NCI-H2107 treated with DMSO at 0.1 percent for 48 hours (cell line): ENCODE results near the gene C9orf43.
"Not testable (repeated sequence)": the region's sequence is repeated elsewhere in the genome, so short reads cannot be mapped to it uniquely, and the experiment has no call there.

Source experiments
- DNase-seq: peaks from one replicate; lab custom pipeline; 2025; ENCODE audit not compliant: unreplicated experiment; lab: John Stamatoyannopoulos, UW

The C9orf43 gene

GRCh38 chr9:113410207-113410864, at the start of gene C9orf43, which contains the start of gene POLE3:
C9orf43 (plus strand) TSS chr9:113410747; CDS start chr9:113413494, 2,747 bp downstream.
POLE3 (minus strand) TSS chr9:113410675; CDS start chr9:113410293, 382 bp downstream.
- DNase-seq: peak; percentile 88

DNA sequence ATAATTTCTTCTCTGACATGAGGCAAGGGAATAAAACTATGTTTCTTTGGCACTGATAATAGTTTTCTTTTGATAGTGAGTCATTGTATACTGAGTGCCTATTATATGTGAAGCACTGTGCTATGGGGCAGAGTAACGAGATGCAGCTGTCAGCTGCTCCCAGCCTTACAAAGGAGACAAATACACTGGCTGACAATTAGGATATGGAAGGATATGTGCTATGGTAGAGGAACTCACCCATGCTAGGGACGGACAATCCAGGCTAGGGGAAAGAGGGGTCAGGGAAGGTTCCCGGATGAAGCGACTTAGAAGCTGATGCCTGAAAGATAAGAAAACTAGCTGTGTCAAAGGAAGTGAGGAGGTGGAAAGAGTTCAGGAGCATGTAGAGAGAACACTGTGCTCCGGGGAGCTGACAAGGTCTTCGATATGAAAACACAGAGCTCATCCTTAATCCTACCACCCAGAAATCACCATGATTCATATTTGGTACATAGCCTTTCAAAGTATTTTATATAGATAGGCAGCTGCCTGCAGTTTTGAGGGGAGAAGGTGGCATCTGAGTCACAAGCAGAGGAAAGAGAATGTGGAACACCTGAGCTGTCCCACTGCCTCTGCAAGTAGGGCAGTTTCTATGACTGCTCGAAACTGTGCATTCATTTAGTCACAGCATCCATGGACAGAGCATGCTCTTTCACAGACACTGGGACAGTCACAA, 49.1 kb upstream of the C9orf43 start:
- DNase-seq: no peak

DNA sequence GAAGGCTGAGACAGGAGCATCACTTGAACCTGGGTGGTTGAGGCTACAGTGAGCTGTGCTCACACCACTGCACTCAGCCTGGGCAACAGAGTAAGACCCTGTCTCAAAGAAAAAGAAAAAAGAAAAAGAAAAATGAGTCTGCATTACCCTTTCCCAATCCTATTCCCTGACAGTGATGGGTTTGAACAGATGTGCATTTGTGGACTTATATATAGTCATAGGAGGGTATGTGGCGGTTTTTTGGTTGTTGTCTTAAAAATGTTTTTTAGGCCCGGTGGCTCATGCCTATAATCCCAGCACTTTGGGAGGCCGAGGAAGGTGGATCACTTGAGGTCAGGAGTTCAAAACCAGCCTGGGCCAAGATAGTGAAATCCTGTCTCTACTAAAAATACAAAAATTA, 47.2 kb upstream of the C9orf43 start:
- DNase-seq: no peak

- no peak for DNase-seq
These were observed 45.6 kb upstream of the C9orf43 start for GRCh38 chr9:113364951-113365350.

DNA sequence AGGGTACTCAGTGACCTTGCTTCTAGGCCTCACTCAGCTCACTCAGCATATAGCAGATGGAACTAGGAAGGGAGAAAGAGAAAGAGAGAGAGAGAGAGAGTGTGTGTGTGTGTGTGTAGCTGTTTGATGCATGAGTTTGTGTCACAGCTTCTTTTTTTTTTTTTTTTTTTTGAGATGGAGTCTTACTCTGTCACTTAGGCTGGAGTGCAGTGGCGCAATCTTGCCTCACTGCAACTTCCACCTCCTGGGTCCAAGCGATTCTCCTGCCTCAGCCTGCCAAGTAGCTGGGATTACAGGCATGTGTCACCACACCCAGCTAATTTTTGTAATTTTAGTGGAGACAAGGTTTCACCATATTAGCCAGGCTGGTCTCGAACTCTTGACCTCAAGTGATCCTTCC, 44.9 kb upstream of the C9orf43 start:
- not testable (repeated sequence) for DNase-seq

DNA sequence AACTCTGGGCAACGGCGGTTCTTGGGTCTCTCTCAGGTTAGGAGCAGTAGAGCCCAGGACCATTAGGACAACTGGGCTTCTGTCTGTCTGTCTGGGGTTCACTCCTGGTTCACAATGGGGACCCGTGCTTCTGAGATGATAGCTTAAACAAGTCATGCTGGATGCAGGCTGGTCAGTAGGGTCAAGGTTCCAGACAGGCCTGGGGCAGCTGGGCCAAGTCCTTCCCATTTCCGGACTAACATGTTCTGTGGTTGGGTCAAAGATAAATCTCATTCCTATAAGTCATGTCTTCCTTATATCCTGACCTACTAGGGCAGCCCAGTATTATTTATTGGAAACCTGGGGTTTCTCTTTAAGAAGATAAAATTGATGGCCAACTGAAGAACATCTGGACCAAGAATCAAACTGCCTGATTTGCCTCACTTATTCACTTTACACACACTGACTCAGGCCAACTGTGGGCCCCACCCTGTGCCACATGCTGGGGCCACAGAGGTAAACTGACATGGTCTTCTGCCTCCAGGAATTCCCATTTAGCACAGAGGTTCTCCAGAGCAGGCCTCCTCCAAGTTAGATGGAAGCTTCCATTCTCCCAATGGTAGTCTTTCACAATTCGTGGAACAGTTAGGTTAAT, 42.1 kb upstream of the C9orf43 start:
- DNase-seq: no peak

GRCh38 chr9:113368982-113369854, 41.3 kb upstream of the C9orf43 start:
- no peak for DNase-seq

- no peak for DNase-seq
These were observed 40.7 kb upstream of the C9orf43 start for GRCh38 chr9:113369855-113370140.

DNA sequence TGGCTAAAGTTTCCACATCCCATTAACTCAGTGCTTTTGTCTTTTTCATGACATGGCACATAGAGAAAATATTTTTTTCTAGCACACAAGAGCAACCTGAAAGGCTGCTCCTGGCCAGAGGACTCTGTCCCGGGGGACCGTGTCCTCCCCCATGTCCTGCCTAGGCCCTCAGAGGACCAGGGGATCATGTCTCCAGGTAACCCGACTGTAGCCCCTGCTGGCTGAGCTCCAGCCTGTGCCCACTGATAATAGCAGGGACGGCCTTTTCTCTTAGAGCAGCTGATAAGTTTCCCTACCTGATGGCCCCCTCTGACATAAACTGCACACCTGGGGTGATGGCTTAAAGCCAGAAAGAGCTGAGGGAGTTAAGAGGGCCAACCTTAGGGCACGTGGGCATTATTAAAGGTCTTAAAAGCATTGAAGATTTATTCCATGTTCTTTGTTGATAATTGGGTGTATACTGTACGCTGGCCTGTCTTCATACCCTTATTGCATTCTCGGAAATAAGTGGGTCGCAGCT, 39.7 kb upstream of the C9orf43 start:
- peak; percentile 46 for DNase-seq

DNA sequence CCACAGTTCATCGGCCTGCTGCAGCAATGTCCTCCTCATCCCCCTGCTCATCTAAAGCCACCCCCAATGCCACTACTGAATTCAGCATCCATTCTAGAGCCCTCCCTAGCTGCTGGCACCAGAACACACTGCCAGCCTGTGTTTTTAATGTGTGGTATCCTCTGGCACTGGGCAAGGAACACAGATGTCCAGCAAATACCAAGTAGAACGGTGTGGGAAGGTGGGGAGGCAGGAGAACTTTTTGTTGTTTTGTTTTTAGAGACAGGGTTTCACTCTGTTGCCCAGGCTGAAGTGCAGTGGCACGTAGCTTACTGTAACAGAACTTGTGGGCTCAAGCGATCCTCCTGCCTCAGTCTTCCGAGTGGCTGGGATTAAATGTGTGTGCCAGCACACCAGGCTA, 38.5 kb upstream of the C9orf43 start:
- no peak for DNase-seq

DNA sequence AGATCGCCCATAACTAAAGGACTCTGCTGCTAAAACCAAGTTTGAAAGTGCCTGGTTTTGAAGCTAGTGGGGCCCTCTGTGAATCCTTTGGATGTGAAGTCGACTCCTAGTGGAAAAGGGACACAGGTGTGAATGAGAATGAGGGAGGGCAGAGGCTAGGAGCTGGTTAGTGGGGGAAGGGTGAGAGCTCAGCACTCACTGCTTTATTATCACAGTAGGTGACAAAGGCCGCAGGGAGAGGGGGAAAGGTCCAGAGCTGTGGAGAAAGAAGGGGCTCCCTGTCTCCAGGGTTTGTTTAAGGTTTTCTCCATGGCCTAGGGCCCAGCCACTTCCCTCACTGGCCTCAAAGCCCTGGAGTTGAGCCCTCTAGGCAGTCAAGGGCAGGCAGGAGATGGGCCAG, 37.3 kb upstream of the C9orf43 start:
- DNase-seq: no peak

DNA sequence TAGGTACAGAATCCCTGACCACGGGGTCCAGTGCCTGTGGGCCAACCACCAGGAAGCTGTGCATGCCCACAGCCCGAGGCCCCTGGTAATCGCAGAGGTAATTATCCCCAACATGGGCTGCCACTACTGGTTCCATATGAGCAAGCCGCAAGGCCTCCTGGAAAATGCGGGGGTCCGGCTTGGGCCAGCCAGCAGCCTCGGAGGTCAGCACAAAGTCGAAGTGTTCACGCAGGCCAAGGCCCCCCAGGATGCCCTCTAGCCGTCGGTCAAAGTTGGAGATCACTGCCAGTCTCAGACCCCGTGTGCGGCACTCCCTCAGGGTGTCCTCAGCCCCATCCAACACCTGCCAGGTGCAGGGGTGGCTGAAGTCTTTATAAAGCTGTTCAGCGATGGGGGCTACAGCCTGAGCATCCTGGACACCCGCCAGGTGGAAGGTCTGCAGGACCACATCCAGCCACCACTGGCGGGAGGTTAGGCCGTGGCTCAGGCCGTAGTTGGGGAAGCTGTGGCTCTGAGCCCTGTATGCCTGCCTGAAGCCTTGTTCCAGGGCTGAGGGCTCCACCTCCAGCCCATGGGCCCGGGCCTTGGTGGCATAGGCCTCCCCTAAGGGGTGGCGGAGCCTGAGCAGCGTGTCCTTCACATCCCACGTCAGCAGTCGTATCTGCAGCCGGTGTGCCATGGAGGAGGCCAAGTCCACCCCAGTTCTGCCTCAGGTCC, 36.7 kb upstream of the C9orf43 start:
- DNase-seq: no peak

- no peak for DNase-seq
These were observed 35.2 kb upstream of the C9orf43 start for GRCh38 chr9:113375057-113376023.

DNA sequence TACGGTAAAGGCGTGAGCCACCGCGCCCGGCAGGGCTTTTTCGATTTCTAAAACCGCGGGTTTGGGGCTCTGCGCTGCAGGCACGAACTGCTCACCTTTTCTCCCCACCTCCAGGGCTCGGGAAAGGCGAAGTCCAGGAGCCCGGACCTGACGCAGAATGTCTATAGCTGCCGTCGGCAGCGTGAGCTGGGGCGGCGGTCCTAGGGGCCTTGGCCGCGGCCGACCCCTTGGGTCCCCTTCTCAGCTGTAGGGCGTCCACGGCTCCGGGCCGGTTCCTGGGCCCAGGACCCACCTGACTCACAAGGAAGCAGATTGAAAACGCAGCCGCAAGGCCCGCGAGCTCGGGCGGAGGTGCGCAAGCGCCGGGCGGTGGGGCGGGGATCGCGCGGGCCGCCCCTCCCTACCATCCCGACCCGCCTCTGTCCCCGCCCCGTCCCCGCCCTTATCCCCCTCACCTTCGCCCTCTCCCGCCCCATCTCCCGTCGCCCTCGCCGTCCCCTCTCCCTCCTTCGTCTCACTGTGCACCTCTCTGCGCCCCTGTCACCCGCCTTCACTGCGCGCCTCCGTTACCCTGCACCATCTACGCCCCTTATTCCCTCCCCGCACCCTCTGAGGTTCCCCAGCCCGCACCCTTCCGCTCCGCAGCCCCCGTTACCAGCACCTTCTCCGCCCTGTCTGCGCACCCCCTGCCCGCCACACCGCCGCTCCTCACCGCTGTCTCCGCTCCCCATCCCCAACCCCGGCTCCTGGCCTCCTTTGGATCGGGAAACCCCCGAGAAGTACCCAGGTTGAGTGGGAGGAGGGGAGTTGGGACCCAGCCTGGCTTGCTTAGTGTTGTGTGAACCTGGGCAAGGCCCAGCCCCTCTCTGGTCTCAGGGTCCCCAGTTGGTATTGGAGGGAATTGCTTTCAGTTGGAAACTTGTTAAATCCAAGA, 33.6 kb upstream of the C9orf43 start, which contains the start of gene HDHD3:
HDHD3 (minus strand) TSS at position 353 of the 934 bp plus-strand sequence. CDS start 2,632 bp downstream, outside the sequence.
- peak; percentile 24 for DNase-seq

GRCh38 chr9:113379094-113379828, 31.3 kb upstream of the C9orf43 start:
- not testable (repeated sequence) for DNase-seq

DNA sequence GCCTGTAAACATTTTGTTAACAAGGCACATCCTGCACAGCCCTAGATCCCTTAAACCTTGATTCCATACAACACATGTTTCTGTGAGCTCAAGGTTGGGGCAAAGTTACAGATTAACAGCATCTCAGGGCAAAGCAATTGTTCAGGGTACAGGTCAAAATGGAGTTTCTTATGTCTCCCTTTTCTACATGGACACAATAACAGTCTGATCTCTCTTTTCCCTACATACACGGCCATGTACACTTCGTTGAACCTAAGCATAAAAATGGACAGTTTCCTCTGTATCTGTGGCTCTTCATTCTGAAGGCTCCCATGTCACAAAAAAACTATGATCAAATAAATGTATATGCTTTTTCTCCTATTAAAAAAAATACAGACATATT, 30.7 kb upstream of the C9orf43 start:
- not testable (repeated sequence) for DNase-seq

GRCh38 chr9:113380869-113381378, 29.6 kb upstream of the C9orf43 start:
- no peak for DNase-seq
